DOHH2 (cell line): ENCODE measurements around the gene ADCY3.

ENCODE experiments used
- CTCF ChIP-seq: fragments of 200-600 bp; sonication (generic); IDR thresholded peaks from one replicate; pipeline ENCODE4 v1.5.1; 2014; ENCODE audit warnings: antibody characterized with exemption, mild to moderate bottlenecking, low read depth, low read length; ENCODE audit not compliant: poor library complexity, severe bottlenecking
- EZH2phosphoT487 ChIP-seq: fragments of 200-600 bp; sonication (generic); IDR thresholded peaks from 2 replicates; pipeline ENCODE4 v1.6.1; 2017; ENCODE audit warnings: borderline replicate concordance, mild to moderate bottlenecking, antibody characterized with exemption, low read length, moderate library complexity, mixed read lengths

- TF ChIP-seq CTCF (no peak), EZH2phosphoT487 (no peak)
Measured at GRCh38 chr2:24830351-24830750, 89.7 kb downstream of the ADCY3 start.
